Measurements from ENCODE around the gene ARL15.
"Not testable (repeated sequence)": the region's sequence is repeated elsewhere in the genome, so short reads cannot be mapped to it uniquely, and the experiment has no call there.

Gene ARL15

GRCh38 chr5:54310433-54311175 is at the start of gene ARL15:
TSS of gene ARL15 (minus strand) at chr5:54310573.
- peak; percentile 99 for DNase-seq

GRCh38 chr5:54360089-54360488 is 49.7 kb upstream of the ARL15 start:
- peak; percentile 73 for DNase-seq

GRCh38 chr5:54357408-54358058 is 47.2 kb upstream of the ARL15 start:
- peak; percentile 29 for DNase-seq

GRCh38 chr5:54353933-54354564 is 43.7 kb upstream of the ARL15 start:
- not testable (repeated sequence) for DNase-seq

- not testable (repeated sequence) for DNase-seq
Observed at GRCh38 chr5:54352580-54352979, 42.2 kb upstream of the ARL15 start.

- DNase-seq, result no peak
Observed at GRCh38 chr5:54347221-54347865, 37.0 kb upstream of the ARL15 start.

- peak; percentile 60 for DNase-seq
Observed at GRCh38 chr5:54344653-54345052, 34.3 kb upstream of the ARL15 start.

GRCh38 chr5:54341971-54342370 is 31.6 kb upstream of the ARL15 start:
- no peak for DNase-seq

- no peak for DNase-seq
Observed at GRCh38 chr5:54337523-54337922, 27.1 kb upstream of the ARL15 start.

- no peak for DNase-seq
Observed at GRCh38 chr5:54332720-54333119, 22.3 kb upstream of the ARL15 start.

GRCh38 chr5:54329731-54330709 is 19.6 kb upstream of the ARL15 start:
- peak; percentile 98 for DNase-seq

GRCh38 chr5:54326662-54327270 is 16.4 kb upstream of the ARL15 start:
- no peak for DNase-seq

GRCh38 chr5:54325610-54326311 is 15.4 kb upstream of the ARL15 start:
- DNase-seq, result no peak

GRCh38 chr5:54325272-54325609 is 14.9 kb upstream of the ARL15 start:
- no peak for DNase-seq

GRCh38 chr5:54324651-54325271 is 14.4 kb upstream of the ARL15 start:
- no peak for DNase-seq

- no peak for DNase-seq
Observed at GRCh38 chr5:54323495-54323894, 13.1 kb upstream of the ARL15 start.

GRCh38 chr5:54320256-54320655 is 9.9 kb upstream of the ARL15 start:
- DNase-seq, result no peak

- DNase-seq, result peak; percentile 55
Observed at GRCh38 chr5:54317511-54318260, 7.3 kb upstream of the ARL15 start.

- DNase-seq, result no peak
Observed at GRCh38 chr5:54315736-54316528, 5.6 kb upstream of the ARL15 start.

Measured in fibroblast of upper back skin (primary cell).